Mesenchymal stem cell (in vitro differentiated cells and primary cell): Measurements from ENCODE around the gene CCDC197.
A peak's percentile ranks its signal among the peaks of the same experiment; 100 is the strongest.

Source experiments
- DNase-seq: peaks from one replicate; pipeline ENCODE4 v3.0.0-alpha.2; 2013
- H2AFZ ChIP-seq: one replicate; pipeline ENCODE4 v1.6.1; 2013; ENCODE audit warnings: low read depth, mild to moderate bottlenecking, control low read depth, inconsistent platforms, low read length, moderate library complexity
- H2AK5ac ChIP-seq: 2 replicates; pipeline ENCODE4 v1.6.1; 2013; ENCODE audit warnings: low read length, moderate library complexity, mild to moderate bottlenecking, inconsistent platforms; ENCODE audit not compliant: severe bottlenecking
- H2BK120ac ChIP-seq: one replicate; pipeline ENCODE4 v1.6.1; 2013; ENCODE audit warnings: low read depth, mild to moderate bottlenecking, inconsistent platforms, low read length, moderate library complexity
- H2BK12ac ChIP-seq, 2 experiments: one replicate each; pipeline ENCODE4 v1.6.1; 2013; ENCODE audit warnings: inconsistent platforms in 2 of 2, low read length in 2 of 2, mild to moderate bottlenecking in 2 of 2, moderate library complexity in 2 of 2, control low read depth in 1 of 2
- H2BK15ac ChIP-seq: one replicate; pipeline ENCODE4 v1.6.1; 2013; ENCODE audit warnings: mild to moderate bottlenecking, low read depth, inconsistent platforms; ENCODE audit not compliant: poor library complexity, severe bottlenecking
- H2BK5ac ChIP-seq: 2 replicates; pipeline ENCODE4 v1.6.1; 2013; ENCODE audit warnings: low read depth, mild to moderate bottlenecking, low read length, control low read depth, inconsistent platforms; ENCODE audit not compliant: poor library complexity, severe bottlenecking
- H3K14ac ChIP-seq, 2 experiments: one replicate each; pipeline ENCODE4 v1.6.1; 2013; ENCODE audit warnings: inconsistent platforms in 2 of 2, low read length in 2 of 2, control low read depth in 1 of 2, mild to moderate bottlenecking in 1 of 2, moderate library complexity in 1 of 2
- H3K18ac ChIP-seq, 2 experiments: one replicate each; pipeline ENCODE4 v1.6.1; 2013; ENCODE audit warnings: inconsistent platforms in 2 of 2, low read length in 2 of 2, control low read depth in 1 of 2, low read depth in 1 of 2, mild to moderate bottlenecking in 1 of 2
- H3K23ac ChIP-seq, 2 experiments: one replicate each; pipeline ENCODE4 v1.6.1; 2013; ENCODE audit warnings: inconsistent platforms in 2 of 2, low read length in 2 of 2, mild to moderate bottlenecking in 2 of 2, moderate library complexity in 2 of 2, control low read depth in 1 of 2
- H3K27ac ChIP-seq: 2 replicates; pipeline ENCODE4 v1.5.1; 2013; ENCODE audit warnings: mild to moderate bottlenecking, moderate library complexity, low read length, control low read depth, inconsistent platforms; ENCODE audit not compliant: poor library complexity, severe bottlenecking
- H3K27me3 ChIP-seq, 2 experiments: 2 replicates each; pipeline versions ENCODE4 v1.6.1 to v1.7.0; 2013; ENCODE audit warnings: low read length in 2 of 2, mild to moderate bottlenecking in 2 of 2, moderate library complexity in 2 of 2, control low read depth in 1 of 2, inconsistent platforms in 1 of 2; ENCODE audit not compliant: control insufficient read depth in 1 of 2, insufficient read depth in 1 of 2
- H3K36me3 ChIP-seq, 2 experiments: 2 replicates each; pipeline versions ENCODE4 v1.6.1 to v1.7.0; 2013; ENCODE audit warnings: low read length in 2 of 2, control low read depth in 1 of 2, inconsistent platforms in 1 of 2, low read depth in 1 of 2, mild to moderate bottlenecking in 1 of 2; ENCODE audit not compliant: insufficient read depth in 2 of 2, control insufficient read depth in 1 of 2
- H3K4ac ChIP-seq, 2 experiments: one replicate each; pipeline ENCODE4 v1.6.1; 2013; ENCODE audit warnings: inconsistent platforms in 2 of 2, low read length in 2 of 2, mild to moderate bottlenecking in 2 of 2, moderate library complexity in 2 of 2, control low read depth in 1 of 2, low read depth in 1 of 2
- H3K4me1 ChIP-seq: 2 replicates; pipeline ENCODE4 v1.6.1; 2013; ENCODE audit warnings: low read depth, low read length, control low read depth; ENCODE audit not compliant: control insufficient read depth, insufficient read depth
- H3K4me2 ChIP-seq: 2 replicates; pipeline ENCODE4 v1.6.1; 2013; ENCODE audit warnings: low read length, mild to moderate bottlenecking, inconsistent platforms; ENCODE audit not compliant: poor library complexity, severe bottlenecking
- H3K4me3 ChIP-seq, 2 experiments: 2 replicates each; pipeline versions ENCODE4 v1.5.1 to v1.7.0; 2013; ENCODE audit warnings: low read length in 2 of 2, mild to moderate bottlenecking in 2 of 2, control low read depth in 1 of 2, low read depth in 1 of 2; ENCODE audit not compliant: insufficient read depth in 1 of 2
- H3K79me1 ChIP-seq: replicated peaks from 2 replicates; pipeline ENCODE4 v1.6.1; 2013; ENCODE audit warnings: mild to moderate bottlenecking, control low read depth, low read length, inconsistent platforms; ENCODE audit not compliant: poor library complexity, severe bottlenecking
- H3K9ac ChIP-seq: 2 replicates; pipeline ENCODE4 v1.7.0; 2013; ENCODE audit warnings: mild to moderate bottlenecking, low read length, moderate library complexity
- H3K9me3 ChIP-seq: 2 replicates; pipeline ENCODE4 v1.7.0; 2013; ENCODE audit warnings: mild to moderate bottlenecking, low read length; ENCODE audit not compliant: control insufficient read depth
- H4K8ac ChIP-seq: one replicate; pipeline ENCODE4 v1.6.1; 2013; ENCODE audit warnings: inconsistent platforms, mild to moderate bottlenecking, low read length, moderate library complexity
- H4K91ac ChIP-seq: one replicate; pipeline ENCODE4 v1.6.1; 2013; ENCODE audit warnings: mild to moderate bottlenecking, low read length, inconsistent platforms
- WGBS: methylation state at CpG from one replicate; pipeline ENCODE4 v1.1.7; 2013; ENCODE audit warnings: mixed read lengths; 5-methylcytosine and 5-hydroxymethylcytosine counted together

Gene CCDC197

GRCh38 chr14:93957333-93957710 lies 39.8 kb upstream of the CCDC197 start:
- Histone ChIP-seq H3K4me3 (no peak overlapping the region), H3K4me1 (peaks cover 62% of the 10 kb centered on the region), H2AFZ (no peak overlapping the region), H3K4me2 (no peak overlapping the region), H2BK120ac (no peak overlapping the region), H2AK5ac (peak overlapping the region; percentile 47), H3K23ac (no peak overlapping the region), H2BK15ac (peak overlapping the region; percentile 53), H3K4ac (no peak overlapping the region), H4K91ac (peak overlapping the region; percentile 20), H3K27ac (no peak overlapping the region), H2BK5ac (no peak overlapping the region), H3K9me3 (no peaks in the 10 kb centered on the region), H4K8ac (no peak overlapping the region), H3K36me3 (no peaks in the 10 kb centered on the region), H3K27me3 (peaks cover 0 to 21% of the 10 kb centered on the region in 2 experiments), H3K9ac (no peak overlapping the region), H3K79me1 (no peaks in the 10 kb centered on the region), H3K14ac (peak overlapping the region in 1 of 2 experiments; percentile 3), H3K18ac (no peak overlapping the region), H2BK12ac (peak overlapping the region in 1 of 2 experiments; percentile 14)
- 84% methylated on average over 5 of the region's 7 CpGs for WGBS
- DNase-seq = no peak

GRCh38 chr14:93957751-93958566 lies 39.1 kb upstream of the CCDC197 start:
- no peak overlapping the region for H4K8ac ChIP-seq
- H2BK5ac ChIP-seq = no peak overlapping the region
- no peak overlapping the region for H3K23ac ChIP-seq
- H3K18ac ChIP-seq = no peak overlapping the region
- H3K9me3 ChIP-seq = no peaks in the 10 kb centered on the region
- no peak overlapping the region for H3K27ac ChIP-seq
- no peak for DNase-seq
- H2BK120ac ChIP-seq = no peak overlapping the region
- H2BK15ac ChIP-seq = no peak overlapping the region
- no peak overlapping the region for H4K91ac ChIP-seq
- no peak overlapping the region for H3K4ac ChIP-seq
- peaks cover 0 to 21% of the 10 kb centered on the region in 2 experiments for H3K27me3 ChIP-seq
- 97% methylated on average over 13 of the region's 16 CpGs for WGBS
- no peak overlapping the region for H3K4me2 ChIP-seq
- no peaks in the 10 kb centered on the region for H3K79me1 ChIP-seq
- peak overlapping the region in 1 of 2 experiments; percentile 4 for H2BK12ac ChIP-seq
- no peaks in the 10 kb centered on the region for H3K36me3 ChIP-seq
- H3K4me3 ChIP-seq = no peak overlapping the region
- H3K4me1 ChIP-seq = peaks cover 65% of the 10 kb centered on the region
- peak overlapping the region; percentile 60 for H2AK5ac ChIP-seq
- no peak overlapping the region for H3K9ac ChIP-seq
- no peak overlapping the region for H2AFZ ChIP-seq
- H3K14ac ChIP-seq = no peak overlapping the region

GRCh38 chr14:93958567-93959238 lies 38.4 kb upstream of the CCDC197 start:
- Histone ChIP-seq H3K4me3 (no peak overlapping the region), H3K79me1 (no peaks in the 10 kb centered on the region), H4K91ac (no peak overlapping the region), H4K8ac (no peak overlapping the region), H3K9me3 (no peaks in the 10 kb centered on the region), H3K27ac (peak overlapping the region; percentile 87), H3K4me1 (peaks cover 65% of the 10 kb centered on the region), H2BK120ac (peak overlapping the region; percentile 69), H3K23ac (no peak overlapping the region), H3K18ac (peak overlapping the region in 1 of 2 experiments; percentile 58), H2BK5ac (peak overlapping the region; percentile 21), H3K14ac (peak overlapping the region in 1 of 2 experiments; percentile 45), H3K27me3 (peaks cover 0 to 19% of the 10 kb centered on the region in 2 experiments), H2BK12ac (peak overlapping the region; percentile 2 to 40), H2BK15ac (no peak overlapping the region), H2AK5ac (peak overlapping the region; percentile 60), H3K36me3 (no peaks in the 10 kb centered on the region), H2AFZ (no peak overlapping the region), H3K4me2 (peak overlapping the region; percentile 13), H3K9ac (no peak overlapping the region), H3K4ac (peak overlapping the region in 1 of 2 experiments; percentile 30)
- DNase-seq = no peak
- 94% methylated on average over 7 of the region's 7 CpGs for WGBS
